DOHH2 (cell line): ENCODE measurements around the gene CEP95.

Experiments
- H3F3A ChIP-seq: fragments of 200-600 bp; sonication (generic), shearing (Covaris generic); 2 replicates; pipeline ENCODE4 v1.6.0; 2016; ENCODE audit warnings: antibody characterized with exemption, mild to moderate bottlenecking; ENCODE audit not compliant: control insufficient read depth, insufficient read depth
- H3K27ac ChIP-seq: fragments of 200-600 bp; sonication (generic); 2 replicates; pipeline ENCODE4 v1.5.1; 2014; ENCODE audit warnings: low read depth, mild to moderate bottlenecking, low read length, moderate library complexity
- H3K27me3 ChIP-seq: fragments of 200-600 bp; sonication (generic); 2 replicates; pipeline ENCODE4 v1.6.1; 2014; ENCODE audit warnings: mild to moderate bottlenecking, low read length, mixed read lengths; ENCODE audit not compliant: control insufficient read depth
- H3K36me3 ChIP-seq: fragments of 200-600 bp; sonication (generic); 2 replicates; pipeline ENCODE4 v1.6.1; 2014; ENCODE audit warnings: mild to moderate bottlenecking, low read length, moderate library complexity, mixed read lengths; ENCODE audit not compliant: control insufficient read depth
- H3K4me1 ChIP-seq: fragments of 200-600 bp; sonication (generic); 2 replicates; pipeline ENCODE4 v1.6.1; 2014; ENCODE audit warnings: mild to moderate bottlenecking, low read length, mixed read lengths; ENCODE audit not compliant: control insufficient read depth
- H3K4me2 ChIP-seq: fragments of 200-600 bp; sonication (generic); 2 replicates; pipeline ENCODE4 v1.6.0; 2014; ENCODE audit warnings: mild to moderate bottlenecking, low read length, moderate library complexity
- H3K4me3 ChIP-seq: fragments of 200-600 bp; sonication (generic); 2 replicates; pipeline ENCODE4 v1.5.1; 2014; ENCODE audit warnings: mild to moderate bottlenecking, low read length, mixed read lengths
- H3K79me2 ChIP-seq: fragments of 200-600 bp; sonication (generic); 2 replicates; pipeline ENCODE4 v1.6.1; 2014; ENCODE audit warnings: mild to moderate bottlenecking, low read length, mixed read lengths; ENCODE audit not compliant: control insufficient read depth
- H3K9me2 ChIP-seq: fragments of 200-600 bp; sonication (generic); replicated peaks from 2 replicates; pipeline ENCODE4 v1.6.1; 2014; ENCODE audit warnings: mild to moderate bottlenecking, low read length, mixed read lengths; ENCODE audit not compliant: control insufficient read depth
- H3K9me3 ChIP-seq: fragments of 200-600 bp; sonication (generic); 2 replicates; pipeline ENCODE4 v1.6.1; 2014; ENCODE audit warnings: antibody characterized with exemption, low read length, mixed read lengths; ENCODE audit not compliant: control insufficient read depth, insufficient read depth
- H4K20me1 ChIP-seq: fragments of 200-600 bp; sonication (generic); 2 replicates; pipeline ENCODE4 v1.6.0; 2014; ENCODE audit warnings: low read depth, mild to moderate bottlenecking, antibody characterized with exemption, low read length, moderate library complexity; ENCODE audit not compliant: control insufficient read depth, insufficient read depth
- EZH2phosphoT487 ChIP-seq: fragments of 200-600 bp; sonication (generic); IDR thresholded peaks from 2 replicates; pipeline ENCODE4 v1.6.1; 2017; ENCODE audit warnings: borderline replicate concordance, mild to moderate bottlenecking, antibody characterized with exemption, low read length, moderate library complexity, mixed read lengths
- TF ChIP-seq, protein P1 (sequence below): fragments of 200-600 bp; sonication (generic); IDR thresholded peaks from one replicate; pipeline ENCODE4 v1.5.1; 2014; ENCODE audit warnings: antibody characterized with exemption, mild to moderate bottlenecking, low read depth, low read length; ENCODE audit not compliant: poor library complexity, severe bottlenecking

CEP95 gene

DNA sequence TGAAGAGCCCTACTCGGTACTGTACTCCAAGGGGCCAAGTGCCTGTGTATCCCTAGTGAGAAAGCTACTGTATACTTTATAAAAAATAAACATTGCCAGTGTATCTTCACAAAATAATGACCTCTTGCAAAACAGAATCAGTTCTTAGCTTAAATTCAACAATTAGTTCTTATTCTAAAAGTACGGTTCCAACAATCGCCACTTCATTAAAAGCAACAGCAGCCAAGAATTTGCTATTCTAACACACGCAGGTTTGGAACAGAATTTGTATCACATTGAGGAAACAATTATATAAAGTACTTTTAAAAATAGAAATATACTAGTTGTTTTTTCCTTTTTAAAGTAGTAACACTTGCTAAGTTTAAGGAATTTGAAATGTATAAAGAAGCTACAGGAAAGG is 48.5 kb downstream of the CEP95 start:
- no peaks in the 10 kb centered on the region for H3K9me3 ChIP-seq
- no peaks in the 10 kb centered on the region for H3K4me1 ChIP-seq
- H3K4me3 ChIP-seq: no peak overlapping the region
- no peaks in the 10 kb centered on the region for H3K9me2 ChIP-seq
- no peaks in the 10 kb centered on the region for H3K79me2 ChIP-seq
- peaks cover 19% of the 10 kb centered on the region for H3K36me3 ChIP-seq
- TF ChIP-seq EZH2phosphoT487: no peak
- TF ChIP-seq, protein P1, sequence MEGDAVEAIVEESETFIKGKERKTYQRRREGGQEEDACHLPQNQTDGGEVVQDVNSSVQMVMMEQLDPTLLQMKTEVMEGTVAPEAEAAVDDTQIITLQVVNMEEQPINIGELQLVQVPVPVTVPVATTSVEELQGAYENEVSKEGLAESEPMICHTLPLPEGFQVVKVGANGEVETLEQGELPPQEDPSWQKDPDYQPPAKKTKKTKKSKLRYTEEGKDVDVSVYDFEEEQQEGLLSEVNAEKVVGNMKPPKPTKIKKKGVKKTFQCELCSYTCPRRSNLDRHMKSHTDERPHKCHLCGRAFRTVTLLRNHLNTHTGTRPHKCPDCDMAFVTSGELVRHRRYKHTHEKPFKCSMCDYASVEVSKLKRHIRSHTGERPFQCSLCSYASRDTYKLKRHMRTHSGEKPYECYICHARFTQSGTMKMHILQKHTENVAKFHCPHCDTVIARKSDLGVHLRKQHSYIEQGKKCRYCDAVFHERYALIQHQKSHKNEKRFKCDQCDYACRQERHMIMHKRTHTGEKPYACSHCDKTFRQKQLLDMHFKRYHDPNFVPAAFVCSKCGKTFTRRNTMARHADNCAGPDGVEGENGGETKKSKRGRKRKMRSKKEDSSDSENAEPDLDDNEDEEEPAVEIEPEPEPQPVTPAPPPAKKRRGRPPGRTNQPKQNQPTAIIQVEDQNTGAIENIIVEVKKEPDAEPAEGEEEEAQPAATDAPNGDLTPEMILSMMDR: no peak
- H4K20me1 ChIP-seq: no peaks in the 10 kb centered on the region
- H3K27ac ChIP-seq: no peak overlapping the region
- H3K4me2 ChIP-seq: no peak overlapping the region
- H3K27me3 ChIP-seq: no peaks in the 10 kb centered on the region
- H3F3A ChIP-seq: no peaks in the 10 kb centered on the region; the same call in 1 of the 2 replicates

DNA sequence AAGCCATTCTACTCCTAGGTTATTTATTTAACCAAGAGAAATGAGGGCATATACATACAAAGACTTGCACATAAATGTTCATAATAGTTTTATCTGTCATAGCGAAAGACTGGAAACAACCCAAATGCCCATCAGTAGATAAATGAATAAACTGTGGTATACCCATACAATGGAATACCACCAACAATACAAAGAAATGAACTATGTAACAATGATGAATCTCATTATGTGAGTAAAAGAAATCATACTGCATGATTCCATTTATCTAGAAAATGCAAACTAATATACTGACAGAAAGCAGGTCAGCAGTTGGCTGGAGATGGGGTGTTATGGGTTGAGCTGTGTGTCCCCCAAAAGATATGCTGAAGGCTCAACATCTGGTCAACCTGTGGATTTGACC is 57.3 kb downstream of the CEP95 start:
- H3F3A ChIP-seq: peaks cover 2% of the 10 kb centered on the region; the same call in 1 of the 2 replicates
- no peaks in the 10 kb centered on the region for H3K9me2 ChIP-seq
- H3K27me3 ChIP-seq: no peaks in the 10 kb centered on the region
- H3K4me1 ChIP-seq: no peaks in the 10 kb centered on the region
- no peak overlapping the region for H3K27ac ChIP-seq
- TF ChIP-seq, protein P1: no peak
- no peak for TF ChIP-seq EZH2phosphoT487
- H3K4me3 ChIP-seq: no peak overlapping the region
- no peaks in the 10 kb centered on the region for H3K9me3 ChIP-seq
- no peaks in the 10 kb centered on the region for H4K20me1 ChIP-seq
- no peak overlapping the region for H3K4me2 ChIP-seq
- H3K79me2 ChIP-seq: no peaks in the 10 kb centered on the region
- peaks cover 7% of the 10 kb centered on the region for H3K36me3 ChIP-seq

DNA sequence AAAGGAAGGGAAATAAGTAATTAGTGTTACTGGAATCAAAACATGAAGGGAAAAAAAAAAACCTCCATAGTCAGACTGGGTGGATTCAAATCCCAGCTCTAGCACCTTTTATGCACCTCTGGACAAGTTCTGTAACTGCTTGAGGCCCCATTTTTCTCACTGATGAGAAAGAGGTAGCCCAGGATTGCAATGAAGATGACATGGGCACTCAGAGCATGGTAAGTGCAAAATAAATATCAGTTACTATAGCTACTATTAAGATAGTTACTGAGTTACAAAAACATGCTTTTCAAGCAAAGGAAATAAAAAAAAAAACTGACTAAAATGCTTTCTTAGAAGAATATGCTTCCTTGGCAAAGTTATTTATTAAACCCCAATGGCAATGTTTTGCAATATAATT is 58.8 kb downstream of the CEP95 start:
- peaks cover 5% of the 10 kb centered on the region; the same call in 1 of the 2 replicates for H3F3A ChIP-seq

More for the DNA sequence above, 58.8 kb downstream of the CEP95 start:
- Histone ChIP-seq H3K27ac (no peak overlapping the region), H3K4me1 (no peaks in the 10 kb centered on the region), H4K20me1 (no peaks in the 10 kb centered on the region), H3K9me2 (no peaks in the 10 kb centered on the region), H3K9me3 (no peaks in the 10 kb centered on the region), H3K36me3 (peaks cover 9% of the 10 kb centered on the region), H3K4me3 (no peak overlapping the region), H3K27me3 (no peaks in the 10 kb centered on the region), H3K79me2 (no peaks in the 10 kb centered on the region), H3K4me2 (no peak overlapping the region)
- TF ChIP-seq, protein P1: no peak
- no peak for TF ChIP-seq EZH2phosphoT487
